Caco-2 (cell line): ENCODE results near the gene ARL3. TPM values are rescaled to one million over a fixed set of nuclear protein-coding genes. Genes with fewer than 3 reads are reported as not detected.

Experiments
- BruUV-seq: library from RNA; stranded (reverse); fragments of 400-500 nt; replicated peaks from 2 replicates; lab custom pipeline; 2021; lab: Mats Ljungman, UMichigan
- CTCF ChIA-PET: fragments of 300-600 bp; sonication (Branson Sonifier 250); formaldehyde crosslinking; loops from one replicate; lab custom pipeline; 2022; ENCODE audit warnings: antibody characterized with exemption; lab: Charles Lee
- POLR2A ChIA-PET: fragments of 300-600 bp; sonication (Branson Sonifier 250); formaldehyde crosslinking; loops from one replicate; lab custom pipeline; 2022; ENCODE audit warnings: antibody characterized with exemption; lab: Charles Lee
- DNase-seq, 2 experiments: peaks; one replicate each; pipeline versions ENCODE4 v3.0.0 to v3.0.0-alpha.2; 2020 to 2022
- H3K27me3 ChIP-seq: replicated peaks from 2 replicates; pipeline ENCODE4 v1.6.0; 2011; ENCODE audit warnings: low read length; ENCODE audit not compliant: control insufficient read depth, insufficient read depth
- H3K36me3 ChIP-seq: 2 replicates; pipeline ENCODE4 v1.5.1; 2011; ENCODE audit warnings: low read length; ENCODE audit not compliant: control insufficient read depth, insufficient read depth
- H3K4me1 ChIP-seq: fragments of 250-450 bp; sonication (Bioruptor Pico); 2 replicates; pipeline ENCODE4 v1.5.1; 2020; ENCODE audit warnings: mild to moderate bottlenecking
- H3K4me3 ChIP-seq: 2 replicates; pipeline ENCODE4 v1.5.1; 2011; ENCODE audit warnings: low read depth, mild to moderate bottlenecking, control low read depth, low read length
- H3K9me3 ChIP-seq: fragments of 250-450 bp; sonication (Bioruptor Pico); 2 replicates; pipeline ENCODE4 v1.5.1; 2020; ENCODE audit warnings: mild to moderate bottlenecking, moderate library complexity
- H3K27ac Mint-ChIP-seq: one replicate; pipeline ENCODE4 v1.8.0; 2022; ENCODE audit warnings: mixed read lengths; ENCODE audit not compliant: unreplicated experiment
- H3K27me3 Mint-ChIP-seq: one replicate; pipeline ENCODE4 v1.8.0; 2022; ENCODE audit warnings: mixed read lengths; ENCODE audit not compliant: insufficient read depth, unreplicated experiment
- H3K36me3 Mint-ChIP-seq: one replicate; pipeline ENCODE4 v1.8.0; 2022; ENCODE audit warnings: mild to moderate bottlenecking, mixed read lengths; ENCODE audit not compliant: insufficient read depth, unreplicated experiment
- H3K4me1 Mint-ChIP-seq: one replicate; pipeline ENCODE4 v1.8.0; 2022; ENCODE audit warnings: low read depth, mixed read lengths; ENCODE audit not compliant: unreplicated experiment
- H3K4me3 Mint-ChIP-seq: one replicate; pipeline ENCODE4 v1.8.0; 2022; ENCODE audit warnings: mild to moderate bottlenecking, moderate library complexity, mixed read lengths; ENCODE audit not compliant: unreplicated experiment
- H3K9me3 Mint-ChIP-seq: one replicate; pipeline ENCODE4 v1.8.0; 2022; ENCODE audit warnings: mixed read lengths; ENCODE audit not compliant: unreplicated experiment
- CTCF ChIP-seq, 2 experiments: fragments of 200-600 bp in 1 of 2; IDR thresholded peaks; 1 replicate in 1 of 2; 2 replicates in 1 of 2; pipeline versions ENCODE4 v1.5.1 to v1.8.0; 2011 to 2022; ENCODE audit warnings: antibody characterized with exemption in 1 of 2, control low read depth in 1 of 2, inconsistent platforms in 1 of 2, low read depth in 1 of 2, low read length in 1 of 2, mild to moderate bottlenecking in 1 of 2, moderate library complexity in 1 of 2; ENCODE audit not compliant: insufficient read depth in 1 of 2, severe bottlenecking in 1 of 2, unreplicated experiment in 1 of 2
- intact Hi-C: fragments of 100-400 bp; cut with micrococcal nuclease; formaldehyde crosslinking; loops from one replicate; pipeline ENCODE4 v1.10.0; 2022; ENCODE audit not compliant: unreplicated experiment
- total RNA-seq: library from RNA; stranded (reverse); gene quantifications from 2 replicates; pipeline ENCODE4 v1.2.3, GENCODE V29; 2022

The ARL3 gene
- total RNA-seq, 1 experiment from 2014 or later, result 7.8 TPM

- no peaks in the 10 kb centered on the region for H3K27me3 ChIP-seq
- H3K27ac Mint-ChIP-seq, result peak overlapping the region; percentile 5
- CTCF ChIA-PET, result no interaction called here
- H3K4me1 ChIP-seq, result no peaks in the 10 kb centered on the region
- H3K9me3 ChIP-seq, result no peaks in the 10 kb centered on the region
- H3K4me3 ChIP-seq, result no peak overlapping the region
- intact Hi-C loops, result loop anchor here (1.0 to 2.0 kb wide), 4 partner anchors 106 to 339 kb away; no protein-coding TSS in a partner anchor
- no peaks in the 10 kb centered on the region for H3K9me3 Mint-ChIP-seq
- H3K4me3 Mint-ChIP-seq, result no peak overlapping the region
- no peaks in the 10 kb centered on the region for H3K27me3 Mint-ChIP-seq
- H3K36me3 ChIP-seq, result peaks cover 6% of the 10 kb centered on the region
- peak; percentile 77 to 88 for DNase-seq
- peak; percentile 91 to 95 for TF ChIP-seq CTCF (IDR thresholded peaks at IDR 0.05; ENCODE audit: insufficient read depth in 1 of 2, low read depth in 1 of 2, low read length in 1 of 2, severe bottlenecking in 1 of 2, unreplicated experiment in 1 of 2)
- POLR2A ChIA-PET, result no interaction called here
- no peaks in the 10 kb centered on the region for H3K4me1 Mint-ChIP-seq
- peaks cover 40% of the 10 kb centered on the region for H3K36me3 Mint-ChIP-seq
- BruUV-seq, result no TSS peak
Measured at GRCh38 chr10:102729029-102730026, 15.1 kb upstream of the ARL3 start.

- Histone ChIP-seq H3K4me3 (no peak overlapping the region), H3K27me3 (no peaks in the 10 kb centered on the region), H3K9me3 (no peaks in the 10 kb centered on the region), H3K36me3 (peaks cover 6% of the 10 kb centered on the region), H3K4me1 (no peaks in the 10 kb centered on the region)
- Mint-ChIP-seq H3K27ac (no peak overlapping the region), H3K27me3 (no peaks in the 10 kb centered on the region), H3K4me1 (peaks cover 2% of the 10 kb centered on the region), H3K9me3 (no peaks in the 10 kb centered on the region), H3K4me3 (no peak overlapping the region), H3K36me3 (peaks cover 31% of the 10 kb centered on the region)
- POLR2A ChIA-PET, result no interaction called here
- DNase-seq, result peak in 1 of 2 experiments; percentile 16
- BruUV-seq, result no TSS peak
- CTCF ChIA-PET, result no interaction called here
- no peak for TF ChIP-seq CTCF (IDR thresholded peaks at IDR 0.05; ENCODE audit: insufficient read depth in 1 of 2, low read depth in 1 of 2, low read length in 1 of 2, severe bottlenecking in 1 of 2, unreplicated experiment in 1 of 2)
- intact Hi-C loops, result no loop called here
Measured at GRCh38 chr10:102727037-102727818, 13.0 kb upstream of the ARL3 start.

GRCh38 chr10:102726274-102726673, 12.1 kb upstream of the ARL3 start:
- Mint-ChIP-seq H3K36me3 (peaks cover 31% of the 10 kb centered on the region), H3K27me3 (no peaks in the 10 kb centered on the region), H3K27ac (no peak overlapping the region), H3K4me1 (peaks cover 9% of the 10 kb centered on the region), H3K4me3 (no peak overlapping the region), H3K9me3 (no peaks in the 10 kb centered on the region)
- no TSS peak for BruUV-seq
- Histone ChIP-seq H3K4me3 (no peak overlapping the region), H3K27me3 (no peaks in the 10 kb centered on the region), H3K36me3 (peaks cover 3% of the 10 kb centered on the region), H3K4me1 (no peaks in the 10 kb centered on the region), H3K9me3 (no peaks in the 10 kb centered on the region)
- POLR2A ChIA-PET, result no interaction called here
- CTCF ChIA-PET, result no interaction called here
- TF ChIP-seq CTCF (IDR thresholded peaks at IDR 0.05; ENCODE audit: insufficient read depth in 1 of 2, low read depth in 1 of 2, low read length in 1 of 2, severe bottlenecking in 1 of 2, unreplicated experiment in 1 of 2), result no peak
- DNase-seq, result no peak
- intact Hi-C loops, result no loop called here
